HCT116 (cell line): Measurements from ENCODE around the gene DLG5. TPM values are rescaled to one million over a fixed set of nuclear protein-coding genes. Genes with fewer than 3 reads are reported as not detected.

ENCODE experiments used
- ATAC-seq: fragments of 200-7000 bp; cut with Tn5 transposase; 2 replicates; pipeline ENCODE4 v1.9.1; 2020; ENCODE audit warnings: mild to moderate bottlenecking, moderate library complexity
- BruUV-seq: library from RNA; stranded (reverse); fragments of 400-500 nt; replicated peaks from 2 replicates; lab custom pipeline; 2021; lab: Mats Ljungman, UMichigan
- CTCF ChIA-PET: fragments of 300-600 bp; sonication (Branson Sonifier 250); formaldehyde crosslinking; loops from one replicate; lab custom pipeline; 2021; ENCODE audit warnings: antibody characterized with exemption; lab: Charles Lee
- POLR2A ChIA-PET: fragments of 300-600, 350-600 bp; sonication (Branson Sonifier 250); formaldehyde crosslinking; loops from one replicate; lab custom pipeline; 2021; ENCODE audit warnings: antibody characterized with exemption; lab: Charles Lee
- RAD21 ChIA-PET, 2 experiments: fragments of 300-600 bp; sonication (Branson Sonifier 250); formaldehyde crosslinking; loops; one replicate each; lab custom pipeline; 2023; ENCODE audit warnings: low total read pairs in 2 of 2; ENCODE audit not compliant: uncharacterized antibody in 2 of 2, unreplicated experiment in 2 of 2, low non-redundant PET in 1 of 2; lab: Charles Lee
- DNase-seq: peaks from one replicate; pipeline ENCODE4 v3.0.0-alpha.2; 2010; ENCODE audit warnings: low read depth, low spot score
- H2AFZ ChIP-seq: fragments of 200-600 bp; shearing (Covaris generic), sonication (generic); 2 replicates; pipeline ENCODE4 v1.6.1; 2017; ENCODE audit warnings: low read depth, mixed run types, mixed read lengths, antibody characterized with exemption, low read length; ENCODE audit not compliant: poor library complexity, severe bottlenecking
- H3K27ac ChIP-seq: 2 replicates; pipeline ENCODE4 v1.5.1; 2012; ENCODE audit warnings: low read depth, low read length
- H3K27me3 ChIP-seq: fragments of 200-600 bp; sonication (generic); 2 replicates; pipeline ENCODE4 v1.6.1; 2016; ENCODE audit warnings: mixed run types, low read length, mixed read lengths; ENCODE audit not compliant: insufficient read depth
- H3K36me3 ChIP-seq, 2 experiments: fragments of 200-500 bp in 1 of 2; fragments of 200-600 bp in 1 of 2; sonication (Bioruptor generic) in 1 of 2; sonication (generic) in 1 of 2; 2 replicates each; pipeline versions ENCODE4 v1.5.1 to v1.6.1; 2014 to 2016; ENCODE audit warnings: low read length in 2 of 2, inconsistent platforms in 1 of 2, mixed read lengths in 1 of 2, mixed run types in 1 of 2; ENCODE audit not compliant: insufficient read depth in 2 of 2, control insufficient read depth in 1 of 2
- H3K4me1 ChIP-seq, 2 experiments: fragments of 200-600 bp in 1 of 2; sonication (generic) in 1 of 2; 2 replicates each; pipeline versions ENCODE4 v1.5.1 to v1.6.1; 2012 to 2017; ENCODE audit warnings: low read length in 2 of 2, inconsistent platforms in 1 of 2, mild to moderate bottlenecking in 1 of 2, mixed read lengths in 1 of 2, mixed run types in 1 of 2, moderate library complexity in 1 of 2; ENCODE audit not compliant: insufficient read depth in 2 of 2, control insufficient read depth in 1 of 2
- H3K4me2 ChIP-seq: fragments of 200-600 bp; sonication (generic); 2 replicates; pipeline ENCODE4 v1.6.1; 2017; ENCODE audit warnings: mixed run types, low read length, mixed read lengths
- H3K4me3 ChIP-seq, 2 experiments: fragments of 200-600 bp in 1 of 2; sonication (generic) in 1 of 2; replicated peaks in 1 of 2; 2 replicates each; pipeline ENCODE4 v1.5.1; 2011 to 2016; ENCODE audit warnings: low read length in 2 of 2, control low read depth in 1 of 2, low read depth in 1 of 2, mild to moderate bottlenecking in 1 of 2, mixed read lengths in 1 of 2, mixed run types in 1 of 2
- H3K79me2 ChIP-seq: fragments of 200-600 bp; sonication (generic); 2 replicates; pipeline ENCODE4 v1.6.1; 2017; ENCODE audit warnings: mild to moderate bottlenecking, mixed run types, low read length, moderate library complexity, mixed read lengths; ENCODE audit not compliant: insufficient read depth
- H3K9ac ChIP-seq: fragments of 200-600 bp; sonication (generic); 2 replicates; pipeline ENCODE4 v1.6.1; 2016; ENCODE audit warnings: low read length, mixed read lengths
- H3K9me2 ChIP-seq: fragments of 200-600 bp; sonication (generic), shearing (Covaris generic); 2 replicates; pipeline ENCODE4 v1.6.1; 2017; ENCODE audit warnings: mixed run types, mild to moderate bottlenecking, moderate library complexity; ENCODE audit not compliant: insufficient read depth
- H3K9me3 ChIP-seq, 2 experiments: fragments of 200-500 bp in 1 of 2; fragments of 200-600 bp in 1 of 2; sonication (Bioruptor generic) in 1 of 2; sonication (generic) in 1 of 2; 2 replicates each; pipeline ENCODE4 v1.6.1; 2014 to 2017; ENCODE audit warnings: low read length in 2 of 2, mixed read lengths in 2 of 2, inconsistent platforms in 1 of 2, low read depth in 1 of 2, mild to moderate bottlenecking in 1 of 2, mixed run types in 1 of 2, moderate library complexity in 1 of 2; ENCODE audit not compliant: control insufficient read depth in 1 of 2, insufficient read depth in 1 of 2
- H4K20me1 ChIP-seq: fragments of 200-600 bp; sonication (generic), shearing (Covaris generic); 2 replicates; pipeline ENCODE4 v1.6.1; 2017; ENCODE audit warnings: mixed run types, mild to moderate bottlenecking, moderate library complexity; ENCODE audit not compliant: insufficient read depth
- CBX3 ChIP-seq: IDR thresholded peaks from 2 replicates; pipeline ENCODE4 v1.6.1; 2012; ENCODE audit warnings: low read depth
- CEBPB ChIP-seq: IDR thresholded peaks from 2 replicates; pipeline ENCODE4 v1.6.1; 2012; ENCODE audit warnings: low read depth
- CTCF ChIP-seq, 3 experiments: fragments of 200-600 bp in 1 of 3; sonication (generic) in 1 of 3; IDR thresholded peaks in 2 of 3; conservative IDR thresholded peaks in 1 of 3; 2 replicates each; pipeline ENCODE4 v1.5.1; 2012 to 2017; ENCODE audit warnings: low read depth in 2 of 3, low read length in 2 of 3, antibody characterized with exemption in 1 of 3, borderline replicate concordance in 1 of 3, control low read depth in 1 of 3, mild to moderate bottlenecking in 1 of 3, mixed read lengths in 1 of 3, mixed run types in 1 of 3, moderate library complexity in 1 of 3; ENCODE audit not compliant: insufficient read depth in 1 of 3
- FOSL1 ChIP-seq: IDR thresholded peaks from 2 replicates; pipeline ENCODE4 v1.6.1; 2012; ENCODE audit warnings: low read depth
- MAX ChIP-seq: IDR thresholded peaks from 2 replicates; pipeline ENCODE4 v1.6.1; 2012
- POLR2A ChIP-seq: IDR thresholded peaks from 2 replicates; pipeline ENCODE4 v1.7.0; 2011; ENCODE audit warnings: borderline replicate concordance; ENCODE audit not compliant: insufficient read depth, insufficient read length; ENCODE audit errors: extremely low read depth
- POLR2AphosphoS5 ChIP-seq: IDR thresholded peaks from 2 replicates; pipeline ENCODE4 v1.6.1; 2011; ENCODE audit warnings: mild to moderate bottlenecking, low read depth, low read length, moderate library complexity
- REST ChIP-seq: IDR thresholded peaks from 2 replicates; pipeline ENCODE4 v1.6.1; 2012; ENCODE audit warnings: low read depth
- YY1 ChIP-seq: IDR thresholded peaks from 2 replicates; pipeline ENCODE4 v1.6.1; 2011; ENCODE audit warnings: low read length, low read depth, moderate library complexity, mild to moderate bottlenecking; ENCODE audit not compliant: insufficient replicate concordance; ENCODE audit errors: extremely low read depth
- ZBTB33 ChIP-seq: IDR thresholded peaks from 2 replicates; pipeline ENCODE4 v1.6.1; 2011; ENCODE audit warnings: mild to moderate bottlenecking, low read length, moderate library complexity; ENCODE audit not compliant: insufficient replicate concordance; ENCODE audit errors: extremely low read depth
- ZFX ChIP-seq: fragments of 450-650 bp; IDR thresholded peaks from 2 replicates; pipeline ENCODE4 v1.6.1; 2017
- intact Hi-C: fragments of 100-400 bp; cut with micrococcal nuclease; formaldehyde crosslinking; loops from 2 replicates; pipeline ENCODE4 v1.10.0; 2022
- total RNA-seq: library from RNA; stranded (reverse); gene quantifications from one replicate; pipeline ENCODE4 v1.2.1, GENCODE V29; 2021; ENCODE audit not compliant: unreplicated experiment

The DLG5 gene
- total RNA-seq, 1 experiment from 2014 or later, result 44.8 TPM

GRCh38 chr10:77825965-77826364 lies 100.6 kb downstream of the DLG5 start:
- no peaks in the 10 kb centered on the region for H3K27me3 ChIP-seq
- RAD21 ChIA-PET, result interaction anchor here in 1 of 2 experiments (0.7 kb wide), 1 partner anchor 69 kb away, joined by 3 read pairs; no protein-coding TSS in a partner anchor
- peaks cover 9 to 14% of the 10 kb centered on the region in 2 experiments; a peak in 3 of 4 replicates for H3K36me3 ChIP-seq
- POLR2A ChIA-PET, result no interaction called here
- H3K4me3 ChIP-seq, result no peak overlapping the region
- no TSS peak for BruUV-seq
- no peaks in the 10 kb centered on the region for H3K79me2 ChIP-seq
- no peak overlapping the region for H2AFZ ChIP-seq
- TF ChIP-seq POLR2AphosphoS5 (no peak), MAX (no peak), POLR2A (no peak)
- CTCF ChIA-PET, result no interaction called here
- intact Hi-C loops, result no loop called here
- H3K27ac ChIP-seq, result no peak overlapping the region
- ATAC-seq, result no peak
- H3K9ac ChIP-seq, result no peak overlapping the region
- H3K9me3 ChIP-seq, result no peaks in the 10 kb centered on the region
- peaks cover 6 to 15% of the 10 kb centered on the region in 2 experiments; a peak in 3 of 4 replicates for H3K4me1 ChIP-seq
- no peaks in the 10 kb centered on the region for H3K9me2 ChIP-seq
- DNase-seq, result no peak
- no peak overlapping the region for H3K4me2 ChIP-seq
- no peaks in the 10 kb centered on the region for H4K20me1 ChIP-seq

- no peak for ATAC-seq
- no peaks in the 10 kb centered on the region for H3K9me2 ChIP-seq
- H3K36me3 ChIP-seq, result peaks cover 10 to 14% of the 10 kb centered on the region in 2 experiments; a peak in 3 of 4 replicates
- no peak overlapping the region for H3K9ac ChIP-seq
- H2AFZ ChIP-seq, result no peak overlapping the region
- no peaks in the 10 kb centered on the region for H4K20me1 ChIP-seq
- H3K4me3 ChIP-seq, result no peak overlapping the region
- no peaks in the 10 kb centered on the region for H3K9me3 ChIP-seq
- ChIA-PET RAD21 (no interaction called here), CTCF (no interaction called here), POLR2A (no interaction called here)
- H3K4me1 ChIP-seq, result peaks cover 6 to 15% of the 10 kb centered on the region in 2 experiments; a peak in 3 of 4 replicates
- H3K79me2 ChIP-seq, result no peaks in the 10 kb centered on the region
- no peak overlapping the region for H3K27ac ChIP-seq
- H3K4me2 ChIP-seq, result no peak overlapping the region
- no peaks in the 10 kb centered on the region for H3K27me3 ChIP-seq
- no peak for DNase-seq
- intact Hi-C loops, result no loop called here
- BruUV-seq, result no TSS peak
- TF ChIP-seq MAX, result no peak
- TF ChIP-seq REST, result no peak
- TF ChIP-seq CTCF (IDR thresholded peaks at IDR 0.05 in 2 of 3, conservative IDR thresholded peaks at IDR 0.05 in 1 of 3; ENCODE audit: borderline replicate concordance in 1 of 3, insufficient read depth in 1 of 3, low read depth in 2 of 3, low read length in 2 of 3), result no peak
- no peak for TF ChIP-seq CBX3
- TF ChIP-seq YY1, result no peak
- no peak for TF ChIP-seq FOSL1
- TF ChIP-seq CEBPB, result no peak
- TF ChIP-seq ZFX, result no peak
- TF ChIP-seq POLR2AphosphoS5, result no peak
- no peak for TF ChIP-seq ZBTB33
Measured at GRCh38 chr10:77824908-77825307, 101.6 kb downstream of the DLG5 start.
